Tibial nerve (tissue), 4 donors: ENCODE results near the gene ACOXL. TPM values are rescaled to one million over a fixed set of nuclear protein-coding genes. Genes with fewer than 3 reads are reported as not detected.

ENCODE experiments used
- DNase-seq, 2 donors: peaks; one replicate each; pipeline ENCODE4 v3.0.0-alpha.2; 2019; ENCODE audit warnings: low spot score in 2 of 2
- H3K27ac ChIP-seq, 4 donors: fragments of 200-600 bp; sonication (generic) in 3 of 4; one replicate each; pipeline ENCODE4 v1.5.1; 2017 to 2019; ENCODE audit warnings: mild to moderate bottlenecking in 1 of 4
- H3K27me3 ChIP-seq, 2 donors: fragments of 200-600 bp; sonication (generic) in 1 of 2; one replicate each; pipeline versions ENCODE4 v1.5.1 to v1.6.0; 2017 to 2019
- H3K36me3 ChIP-seq, 3 donors: fragments of 200-600 bp; sonication (generic); one replicate each; pipeline ENCODE4 v1.5.1; 2018 to 2019
- H3K4me1 ChIP-seq, 4 donors: fragments of 200-600 bp; sonication (generic) in 3 of 4; one replicate each; pipeline ENCODE4 v1.5.1; 2017 to 2019
- H3K4me3 ChIP-seq, 4 donors: fragments of 200-600 bp; sonication (generic) in 3 of 4; one replicate each; pipeline ENCODE4 v1.5.1; 2017 to 2019; ENCODE audit warnings: mild to moderate bottlenecking in 1 of 4, moderate library complexity in 1 of 4
- H3K9me3 ChIP-seq, 4 donors: fragments of 200-600 bp; sonication (generic) in 3 of 4; one replicate each; pipeline ENCODE4 v1.5.1; 2017 to 2019
- CTCF ChIP-seq, 5 experiments: fragments of 200-600 bp in 3 of 5; fragments of 450-650 bp in 2 of 5; sonication (generic) in 3 of 5; IDR thresholded peaks; one replicate each; pipeline ENCODE4 v1.5.1; 2016 to 2019; ENCODE audit warnings: antibody characterized with exemption in 5 of 5, mild to moderate bottlenecking in 3 of 5, moderate library complexity in 2 of 5
- EP300 ChIP-seq, 2 donors: sonication (generic); formaldehyde crosslinking; IDR thresholded peaks; one replicate each; pipeline ENCODE4 v1.6.1; 2017; ENCODE audit warnings: antibody characterized with exemption in 2 of 2, mild to moderate bottlenecking in 1 of 2
- POLR2A ChIP-seq, 2 donors: fragments of 450-650 bp; IDR thresholded peaks; one replicate each; pipeline ENCODE4 v1.6.1; 2017; ENCODE audit warnings: antibody characterized with exemption in 2 of 2, mild to moderate bottlenecking in 2 of 2, moderate library complexity in 2 of 2
- WGBS, 2 donors: methylation state at CpG; one replicate each; pipeline ENCODE4 v1.1.5; 2018; 5-methylcytosine and 5-hydroxymethylcytosine counted together
- total RNA-seq, 4 donors: library from RNA; depleted of rRNA; stranded (reverse); fragments of >200 nt; gene quantifications; one replicate each; pipeline ENCODE4 v1.1.0, GENCODE V29; 2016

Gene ACOXL
- total RNA-seq, 4 donors from 2014 or later, result 0.30 TPM; not detected in 3

- Histone ChIP-seq H3K4me1 (no peaks in the 10 kb centered on the region), H3K27ac (no peak overlapping the region), H3K36me3 (no peaks in the 10 kb centered on the region), H3K9me3 (peaks cover 0 to 12% (median 0%) of the 10 kb centered on the region in 4 donors), H3K4me3 (no peak overlapping the region), H3K27me3 (no peaks in the 10 kb centered on the region)
- no peak for TF ChIP-seq POLR2A (IDR thresholded peaks at IDR 0.05)
- no peak for TF ChIP-seq EP300 (IDR thresholded peaks at IDR 0.05)
- no peak for TF ChIP-seq CTCF (IDR thresholded peaks at IDR 0.05)
- WGBS, 2 donors, result 65 to 71% methylated on average over 2 of the region's 2 CpGs
- DNase-seq, result no peak
These were observed 167.8 kb downstream of the ACOXL start for GRCh38 chr2:110900191-110900590.

GRCh38 chr2:110903548-110903947 is 171.2 kb downstream of the ACOXL start:
- WGBS, 2 donors, result 66 to 74% methylated on average over 3 of the region's 3 CpGs
- no peaks in the 10 kb centered on the region for H3K36me3 ChIP-seq
- H3K27ac ChIP-seq, result no peak overlapping the region
- no peak overlapping the region for H3K4me3 ChIP-seq
- TF ChIP-seq POLR2A (IDR thresholded peaks at IDR 0.05) (no peak), CTCF (IDR thresholded peaks at IDR 0.05) (no peak), EP300 (IDR thresholded peaks at IDR 0.05) (no peak)
- H3K4me1 ChIP-seq, result no peaks in the 10 kb centered on the region
- no peaks in the 10 kb centered on the region for H3K27me3 ChIP-seq
- no peaks in the 10 kb centered on the region for H3K9me3 ChIP-seq
- DNase-seq, result no peak

- no peaks in the 10 kb centered on the region for H3K4me1 ChIP-seq
- no peaks in the 10 kb centered on the region for H3K27me3 ChIP-seq
- no peak overlapping the region for H3K27ac ChIP-seq
- no peak for TF ChIP-seq POLR2A (IDR thresholded peaks at IDR 0.05)
- TF ChIP-seq EP300 (IDR thresholded peaks at IDR 0.05), result no peak
- no peak for TF ChIP-seq CTCF (IDR thresholded peaks at IDR 0.05)
- 59 to 72% methylated on average over 5 of the region's 5 CpGs for WGBS, 2 donors
- no peaks in the 10 kb centered on the region for H3K36me3 ChIP-seq
- no peaks in the 10 kb centered on the region for H3K9me3 ChIP-seq
- no peak for DNase-seq
- H3K4me3 ChIP-seq, result no peak overlapping the region
These were observed 171.9 kb downstream of the ACOXL start for GRCh38 chr2:110904116-110904778.

- Histone ChIP-seq H3K36me3 (no peaks in the 10 kb centered on the region), H3K9me3 (no peaks in the 10 kb centered on the region), H3K27ac (no peak overlapping the region), H3K4me3 (no peak overlapping the region), H3K27me3 (no peaks in the 10 kb centered on the region), H3K4me1 (no peaks in the 10 kb centered on the region)
- WGBS, 2 donors, result 75 to 77% methylated on average over 3 of the region's 3 CpGs
- no peak for DNase-seq
- TF ChIP-seq EP300 (IDR thresholded peaks at IDR 0.05) (no peak), CTCF (IDR thresholded peaks at IDR 0.05) (no peak), POLR2A (IDR thresholded peaks at IDR 0.05) (no peak)
These were observed 172.4 kb downstream of the ACOXL start for GRCh38 chr2:110904779-110905148.

- DNase-seq, result no peak
- Histone ChIP-seq H3K27me3 (no peaks in the 10 kb centered on the region), H3K36me3 (no peaks in the 10 kb centered on the region), H3K4me3 (no peak overlapping the region), H3K4me1 (no peaks in the 10 kb centered on the region), H3K9me3 (no peaks in the 10 kb centered on the region), H3K27ac (no peak overlapping the region)
- TF ChIP-seq CTCF (IDR thresholded peaks at IDR 0.05) (no peak), POLR2A (IDR thresholded peaks at IDR 0.05) (no peak), EP300 (IDR thresholded peaks at IDR 0.05) (no peak)
- 73 to 83% methylated on average over 3 of the region's 3 CpGs for WGBS, 2 donors
These were observed 172.8 kb downstream of the ACOXL start for GRCh38 chr2:110905217-110905616.
